Stimulated activated CD4-positive, alpha-beta T cell treated with anti-CD3 and anti-CD28 coated beads, Interleukin-1b, Interleukin-23, amount 100 ng/mL, for 4 hours (primary cell): Measurements from ENCODE around the gene YIPF5.

Experiments used
- DNase-seq, 2 donors: peaks; one replicate each; pipeline ENCODE4 v3.0.0-alpha.2; 2020; ENCODE audit warnings: low read depth in 2 of 2

YIPF5 gene

DNA sequence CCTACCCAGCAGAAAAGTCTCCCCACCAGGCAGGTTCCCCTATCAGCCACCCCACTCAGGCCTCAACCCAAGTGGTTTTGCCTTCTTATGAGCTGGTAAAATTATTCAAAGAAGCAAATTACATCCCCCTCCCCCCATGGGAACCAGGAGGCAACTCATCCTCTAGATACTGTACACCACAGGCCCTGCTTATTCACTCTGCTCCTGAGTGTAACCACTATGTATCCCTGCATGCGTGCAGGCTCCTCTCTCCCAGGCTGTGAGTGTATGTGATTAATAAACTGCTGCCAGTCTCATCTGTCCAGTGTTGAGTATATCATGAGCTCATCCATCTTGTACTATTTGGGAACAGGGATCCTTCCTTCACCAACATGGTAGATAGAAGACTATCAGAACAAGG, 8.8 kb upstream of the YIPF5 start:
- DNase-seq, result no peak

DNA sequence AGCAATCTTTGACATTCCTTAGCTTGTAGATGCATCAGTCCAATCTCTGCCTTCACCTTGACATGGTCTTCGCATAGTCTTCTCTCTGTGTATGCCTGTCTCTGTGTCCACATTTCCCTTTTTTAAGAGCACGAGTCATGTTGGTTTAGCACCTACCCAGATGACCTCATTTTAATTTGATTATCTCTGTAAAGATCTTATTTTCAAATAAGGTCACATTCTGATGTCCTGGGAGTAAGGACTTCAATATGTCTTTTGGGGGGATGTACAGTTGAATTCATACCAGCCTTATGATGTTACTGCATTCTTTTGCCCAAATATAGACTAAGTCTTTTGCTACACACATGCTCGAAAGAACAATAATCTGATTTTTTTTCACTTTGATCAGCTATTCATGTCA, 7.1 kb upstream of the YIPF5 start:
- no peak for DNase-seq

DNA sequence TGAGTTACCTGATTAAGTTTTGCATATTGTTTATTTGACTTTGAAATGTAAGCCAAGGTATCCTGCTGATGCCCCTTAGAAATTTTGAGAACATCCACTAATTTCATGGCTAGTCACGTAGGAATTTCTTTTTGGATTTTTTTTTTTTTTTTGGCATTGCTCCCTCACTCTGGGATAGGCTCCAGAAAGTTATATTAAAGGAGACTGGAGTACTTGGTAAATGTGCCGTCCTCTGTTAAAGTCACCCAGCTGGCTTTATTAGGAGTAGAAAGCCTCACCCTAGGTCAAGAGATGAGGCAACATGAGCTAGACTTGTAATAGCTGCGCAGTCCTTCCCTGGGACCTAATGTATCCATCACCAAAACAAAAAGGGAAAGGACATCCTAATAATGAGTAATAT, 3.3 kb upstream of the YIPF5 start:
- no peak for DNase-seq

DNA sequence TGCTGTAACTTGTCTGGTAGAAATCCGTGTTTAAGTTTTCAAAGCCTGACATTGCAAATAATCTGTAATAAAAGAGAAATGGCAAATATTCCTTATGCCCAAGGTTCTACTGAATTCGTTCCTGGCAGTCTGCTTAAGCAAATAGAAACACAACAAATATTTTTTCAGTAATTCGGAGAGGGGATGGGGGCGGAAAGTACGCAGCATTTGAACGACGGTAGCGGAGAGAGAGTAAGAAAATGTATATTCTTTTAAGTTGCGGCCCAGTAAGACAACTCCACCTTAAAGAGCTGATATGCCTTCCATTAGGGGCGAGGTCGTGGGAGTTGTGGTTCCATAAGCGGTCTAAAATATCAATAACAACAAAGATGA, 569 bp downstream of the YIPF5 start:
- DNase-seq, result no peak

DNA sequence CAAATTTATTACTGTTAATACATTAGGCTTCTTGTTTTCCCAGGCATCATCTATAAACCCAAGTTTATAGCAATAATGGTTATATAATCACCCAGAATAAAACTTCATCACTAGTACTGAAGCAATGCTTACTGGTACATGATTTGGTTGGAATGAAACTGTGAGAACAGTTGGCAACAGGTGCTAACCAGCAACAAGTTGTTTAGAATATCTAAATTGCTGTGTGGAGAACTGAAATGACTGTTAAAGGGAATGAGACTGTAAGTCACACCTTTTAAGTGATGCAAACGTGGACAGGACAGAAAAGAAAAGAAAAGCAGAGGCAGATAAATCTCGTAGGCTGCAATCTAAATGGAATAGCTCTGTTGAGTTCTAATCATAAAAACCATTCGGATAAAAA, 2.5 kb downstream of the YIPF5 start:
- no peak for DNase-seq

DNA sequence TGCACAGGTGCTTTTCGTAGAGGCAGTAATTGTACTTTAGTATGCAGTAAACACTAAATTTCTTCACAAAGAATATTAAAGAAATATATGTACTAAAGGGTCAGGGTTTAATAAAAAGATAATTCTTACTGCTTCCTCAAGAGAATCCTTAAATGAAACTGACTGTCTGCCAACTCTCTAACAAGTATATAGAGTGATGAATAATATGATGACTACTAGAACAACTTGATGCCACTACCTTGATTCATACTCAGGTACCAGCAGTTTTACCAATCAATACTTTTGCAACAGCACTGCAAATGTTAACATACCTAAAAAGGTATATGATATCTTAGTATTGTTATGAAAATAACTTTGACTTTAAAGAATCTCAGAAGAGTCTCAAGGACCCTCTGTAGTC, 3.8 kb downstream of the YIPF5 start:
- no peak for DNase-seq

DNA sequence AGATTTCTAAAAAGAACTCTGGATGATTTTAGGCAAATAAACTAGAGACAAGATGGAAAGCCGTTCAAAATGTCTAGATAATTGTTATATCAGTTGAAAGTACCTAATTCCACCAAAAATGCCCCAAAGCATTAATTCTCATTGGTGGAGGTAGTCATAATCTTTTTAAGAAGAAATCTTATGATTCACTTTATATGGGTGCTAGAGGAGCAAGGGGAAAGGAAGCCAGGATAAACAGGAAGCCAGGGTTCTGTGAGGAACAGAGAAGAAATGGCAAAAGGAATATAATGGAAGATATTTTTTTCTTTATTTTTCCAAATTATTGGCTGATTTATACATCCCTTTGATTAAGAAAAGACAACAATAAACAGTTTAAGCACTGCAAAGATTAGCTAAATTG, 7.8 kb downstream of the YIPF5 start:
- no peak for DNase-seq

DNA sequence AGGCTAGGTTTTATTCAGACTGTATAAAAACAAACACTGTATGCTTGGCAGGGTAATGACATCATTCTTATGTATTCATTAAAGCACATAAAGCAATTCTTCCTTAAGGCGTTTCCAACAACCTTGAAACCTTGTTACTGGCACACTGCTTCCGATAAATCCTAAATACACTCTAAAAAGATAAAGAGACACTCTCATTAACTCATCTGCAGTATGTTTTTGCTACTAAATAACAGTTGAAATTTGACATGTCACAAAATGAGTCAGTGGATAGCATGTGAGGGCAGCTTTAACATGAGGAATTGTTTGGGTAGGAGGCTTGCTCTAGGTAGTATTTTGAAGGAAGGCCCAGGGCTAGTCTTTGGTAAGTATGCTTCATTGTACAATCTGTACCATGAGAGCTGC, 13.7 kb downstream of the YIPF5 start:
- DNase-seq, result no peak

DNA sequence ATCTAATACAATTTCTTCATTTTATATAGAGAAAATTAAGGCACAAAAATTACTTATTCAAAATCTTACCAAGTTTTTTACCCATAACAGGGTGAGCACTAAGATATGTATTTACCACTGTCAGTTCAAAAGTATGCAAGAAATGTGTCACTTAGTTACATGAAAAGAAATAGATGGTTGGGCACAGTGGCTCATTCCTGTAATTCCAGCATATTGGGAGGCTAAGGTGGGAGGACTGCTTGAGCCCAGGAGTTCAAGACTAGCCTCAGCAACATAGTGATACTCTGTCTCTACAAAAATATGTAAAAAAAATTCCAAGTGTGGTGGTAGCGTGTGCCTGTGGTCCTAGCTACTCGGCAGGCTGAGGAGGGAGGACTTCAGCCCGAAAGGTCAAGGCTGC, 19.4 kb downstream of the YIPF5 start:
- DNase-seq, result no peak

DNA sequence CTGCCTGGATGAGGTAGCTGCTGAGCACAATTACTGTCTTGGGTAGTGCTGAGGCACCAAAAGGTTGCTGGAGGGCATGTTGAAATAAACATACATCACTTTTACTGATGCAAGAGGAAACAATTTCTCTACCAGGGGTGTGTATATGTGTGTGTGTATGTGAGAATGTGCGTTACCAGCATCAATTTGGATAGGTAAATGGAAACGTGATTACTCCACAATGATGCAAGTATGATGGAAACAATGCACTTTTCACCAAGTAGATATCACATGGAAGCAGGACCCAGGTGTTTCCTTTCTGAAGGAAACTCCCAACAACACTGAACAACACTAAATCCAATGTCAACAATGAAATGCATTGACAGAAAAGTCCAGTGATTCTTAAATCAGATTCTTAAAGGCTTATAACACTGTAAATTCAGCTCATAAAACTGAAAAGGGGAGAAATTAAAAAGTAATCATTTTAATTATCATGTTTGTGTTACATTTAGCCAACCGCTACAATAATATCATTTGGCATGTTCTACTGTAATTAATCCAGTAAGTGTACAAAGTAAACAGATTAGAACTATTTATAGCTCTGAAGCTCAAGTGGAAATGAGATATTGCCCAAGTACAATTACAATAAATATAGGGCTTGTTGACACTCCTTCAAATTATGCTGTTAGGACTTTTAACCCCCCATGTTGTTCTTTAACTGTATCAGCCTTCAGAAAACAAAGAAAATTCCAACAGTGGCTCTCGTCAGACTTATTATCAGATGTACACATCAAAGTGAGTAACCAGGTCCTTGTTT, 25.3 kb downstream of the YIPF5 start:
- no peak for DNase-seq

DNA sequence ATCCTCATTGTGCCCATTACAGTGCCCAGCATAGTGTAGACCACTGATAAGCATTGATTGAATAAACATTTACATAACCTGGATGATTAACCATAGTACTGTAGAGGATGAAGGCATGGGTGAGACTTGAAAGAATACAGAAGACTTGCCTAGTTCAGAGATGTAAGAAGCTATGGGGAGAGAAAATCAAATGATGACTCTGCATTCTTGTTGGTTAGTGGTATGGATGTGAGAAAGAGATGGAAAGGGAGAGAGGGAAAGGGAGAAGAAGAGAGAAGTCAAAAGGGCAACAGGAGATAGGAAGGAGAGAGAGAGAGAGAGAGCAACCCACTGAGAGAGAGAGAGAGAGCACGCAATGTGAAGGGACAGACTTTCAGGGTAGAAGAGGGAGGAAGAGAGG, 26.8 kb downstream of the YIPF5 start:
- no peak for DNase-seq

DNA sequence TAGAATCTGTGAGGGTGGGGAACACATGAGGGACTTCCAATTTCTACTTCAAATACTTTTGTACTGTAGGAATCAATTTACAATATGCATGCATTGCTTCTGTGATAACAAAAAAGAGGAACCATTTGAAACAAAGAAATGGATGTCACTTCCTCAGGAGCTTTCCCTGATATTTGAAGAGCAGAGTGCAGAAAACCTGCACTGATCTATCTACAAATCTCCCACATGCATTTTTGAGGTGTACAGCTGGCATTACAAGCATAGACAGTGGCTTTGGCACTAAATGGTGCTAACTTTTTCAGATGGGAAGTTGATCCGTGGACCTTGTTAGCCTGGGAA, 27.7 kb downstream of the YIPF5 start:
- no peak for DNase-seq

DNA sequence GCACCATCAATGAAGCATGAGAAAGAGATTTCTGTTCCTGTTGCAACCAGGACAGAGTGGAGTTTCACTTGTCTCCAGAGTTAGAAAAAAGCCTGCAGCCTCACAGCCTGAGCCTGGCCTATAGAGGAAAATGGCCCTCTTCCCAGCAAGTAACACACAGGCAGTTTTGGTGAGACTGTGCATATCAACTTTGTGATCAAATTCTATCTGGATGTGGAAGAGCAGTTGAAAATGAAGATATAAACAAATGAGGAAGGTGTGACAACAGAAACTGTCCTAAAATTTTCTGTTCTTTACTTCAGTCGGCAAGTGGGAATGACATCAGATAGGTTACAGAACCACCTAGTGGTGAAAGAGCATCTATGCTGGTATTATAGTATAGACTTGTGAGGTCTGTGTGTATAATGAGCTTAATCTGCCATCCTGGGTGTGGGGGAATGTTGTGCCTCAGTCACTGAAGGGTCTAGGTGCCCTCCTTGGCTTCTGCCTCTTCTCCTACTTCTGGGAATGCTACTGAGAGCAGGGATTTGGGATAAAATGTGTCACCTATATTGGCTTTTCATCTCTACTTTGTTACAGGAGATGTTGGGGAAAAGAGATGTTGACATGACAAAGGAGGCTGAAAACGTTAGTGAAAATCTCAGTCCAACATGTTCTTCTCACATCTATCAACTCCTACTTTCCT, 28.2 kb downstream of the YIPF5 start:
- no peak for DNase-seq

DNA sequence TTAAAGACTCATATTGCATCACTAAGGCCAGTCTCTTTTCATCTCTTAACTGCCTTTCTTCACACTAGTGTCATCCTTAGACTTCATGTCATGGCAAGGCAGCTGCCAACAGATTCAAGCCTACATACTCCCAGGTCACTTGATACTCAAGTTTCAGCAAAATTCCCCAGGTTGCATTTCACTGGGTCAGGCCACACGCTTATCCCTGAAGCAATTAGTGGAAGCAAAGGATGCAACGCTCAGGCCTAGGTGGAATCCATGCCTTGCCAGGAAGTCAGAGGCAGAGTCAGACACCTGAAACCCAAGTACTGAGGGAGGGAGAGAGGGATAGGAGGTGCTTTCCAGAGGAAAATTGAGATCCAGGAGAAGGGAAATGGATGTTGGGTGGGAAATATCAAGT, 28.9 kb downstream of the YIPF5 start:
- DNase-seq, result no peak

DNA sequence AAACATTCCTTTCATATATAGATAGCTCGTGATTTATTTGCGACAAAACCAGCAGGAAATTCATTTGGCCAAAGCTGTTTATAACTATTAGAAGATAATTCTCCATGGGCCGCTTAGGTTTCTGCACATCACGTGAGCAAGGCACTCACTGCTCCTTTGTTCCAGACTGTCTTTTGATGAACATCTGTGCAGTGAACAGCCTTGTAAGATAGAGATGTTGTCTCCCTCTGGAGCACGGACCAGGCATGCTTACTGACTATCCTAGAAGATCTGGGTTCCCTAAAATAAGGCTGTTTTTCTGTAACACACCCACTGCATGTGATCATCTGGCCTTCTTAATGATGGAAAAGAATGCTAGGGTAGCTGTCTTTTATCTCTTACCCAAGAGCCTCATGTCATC, 30.9 kb downstream of the YIPF5 start:
- no peak for DNase-seq

DNA sequence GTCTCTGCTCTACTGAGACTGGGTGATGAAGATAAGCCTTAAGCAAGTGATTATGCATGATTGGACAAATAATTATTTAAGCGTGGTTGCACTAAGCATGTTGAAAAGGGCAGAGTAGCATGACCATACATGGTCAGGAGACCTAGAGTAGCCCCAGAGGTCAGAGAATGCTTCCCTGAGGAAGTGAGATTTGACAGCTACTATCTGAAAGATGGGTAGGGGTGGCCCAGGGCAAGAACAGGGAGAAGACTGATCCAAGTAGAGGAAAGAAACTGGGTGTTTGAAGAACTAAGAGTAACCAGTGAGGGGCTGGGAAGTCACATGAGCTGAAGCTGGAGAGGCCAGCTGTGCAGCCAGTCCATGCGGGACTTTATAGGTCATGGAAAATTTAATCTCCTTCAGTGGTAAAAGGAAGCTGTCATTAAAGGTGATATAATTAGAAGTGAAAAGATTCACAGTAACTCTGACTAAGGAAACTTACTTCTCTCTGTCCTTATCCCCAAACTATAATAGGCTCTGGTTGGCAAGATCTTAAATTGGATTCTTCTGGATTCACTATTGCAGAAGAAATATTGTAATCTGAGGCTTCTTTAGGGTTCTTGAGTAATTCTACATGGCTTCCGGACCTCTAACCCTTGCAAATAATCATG, 35.2 kb downstream of the YIPF5 start:
- DNase-seq, result no peak

DNA sequence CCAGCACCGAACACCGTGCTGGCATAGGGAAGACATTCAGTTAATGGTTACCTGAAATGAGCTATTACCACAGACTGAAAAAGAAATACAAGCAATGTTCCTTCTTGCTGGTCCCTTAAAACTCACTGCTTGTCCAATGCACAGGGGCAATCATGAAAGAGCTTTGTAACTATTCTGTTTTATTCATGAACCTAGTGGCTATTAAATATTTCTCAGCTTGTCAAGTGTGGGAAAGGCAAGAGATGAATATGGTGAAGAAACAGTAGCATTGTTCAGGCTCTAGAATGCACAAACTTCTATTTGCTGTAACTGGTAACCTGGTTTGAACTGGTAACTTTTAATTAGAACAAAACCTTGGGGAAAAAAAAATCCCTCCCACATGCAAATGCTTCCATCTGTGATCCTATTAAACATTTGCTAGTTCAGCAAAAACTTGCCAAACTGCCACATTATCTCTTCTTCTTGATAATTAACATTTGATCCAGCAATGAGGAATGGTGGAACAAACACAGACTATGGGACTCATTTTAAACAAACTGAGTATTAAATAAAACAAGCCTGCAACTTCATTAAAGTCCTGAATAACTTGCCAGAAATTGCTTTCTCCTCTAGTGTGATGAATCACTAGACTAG, 36.1 kb downstream of the YIPF5 start:
- DNase-seq, result no peak

DNA sequence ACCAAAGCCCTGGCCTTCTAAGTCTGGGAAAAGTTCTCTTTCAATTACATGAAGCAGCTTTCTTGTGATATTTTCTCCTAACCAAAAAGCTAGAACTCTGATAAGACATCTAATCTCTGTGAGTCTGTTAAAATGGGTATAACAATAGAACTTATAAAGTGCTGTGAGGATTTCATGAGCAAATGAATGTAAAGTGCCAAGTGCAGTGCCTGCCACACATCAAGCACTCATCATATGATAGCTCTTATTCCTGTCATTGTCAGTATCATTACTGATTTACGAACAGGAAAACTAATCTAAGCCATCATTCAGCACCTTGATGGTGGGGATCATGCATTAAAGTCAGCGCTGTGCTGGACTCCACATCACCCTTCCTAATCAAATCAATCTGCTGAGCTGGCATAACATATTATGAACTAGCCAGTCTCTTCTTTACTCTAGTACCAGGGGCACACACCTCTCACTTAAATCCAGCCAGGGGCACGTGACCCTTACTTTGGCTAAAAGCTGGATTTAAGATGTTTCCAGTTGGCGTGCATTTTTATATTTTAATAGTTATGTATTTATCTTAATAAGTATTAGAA, 37.3 kb downstream of the YIPF5 start:
- no peak for DNase-seq

DNA sequence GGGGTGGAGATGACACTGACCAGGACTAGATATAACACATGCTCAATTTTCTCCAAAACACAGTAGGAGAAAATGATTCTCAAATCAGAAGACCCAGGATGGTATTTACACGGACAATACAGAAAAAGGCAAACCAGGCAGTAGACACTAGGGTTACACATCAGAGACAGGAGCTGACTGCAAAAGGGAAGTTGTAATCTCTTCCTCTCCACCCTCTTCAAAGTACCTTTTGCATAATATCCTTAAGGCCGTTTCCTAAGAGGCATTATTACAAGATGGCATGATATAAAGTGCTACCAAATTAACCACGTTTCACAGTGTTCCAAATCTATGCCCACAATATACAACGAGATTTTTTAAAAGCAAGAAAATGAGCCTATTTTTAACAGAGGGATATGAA, 39.2 kb downstream of the YIPF5 start:
- DNase-seq, result no peak

DNA sequence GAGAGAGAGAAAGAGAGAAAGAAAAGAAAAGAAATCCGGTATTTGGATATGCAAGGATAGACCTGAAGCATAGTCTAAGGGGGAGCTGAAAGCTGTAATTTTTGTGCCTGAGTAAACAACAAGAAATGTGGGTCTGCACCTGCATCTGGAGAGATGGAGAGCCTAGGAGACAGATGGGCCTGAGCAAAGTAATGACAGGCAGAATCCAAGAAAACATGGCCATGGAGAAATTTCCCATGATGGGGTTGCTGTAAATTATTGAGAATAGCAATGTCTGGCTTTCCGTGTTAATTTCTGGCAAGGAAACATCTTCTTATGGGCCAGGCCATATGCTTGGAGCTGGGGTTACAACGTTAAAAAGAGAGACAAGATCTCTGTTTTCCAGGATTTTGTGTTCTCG, 40.2 kb downstream of the YIPF5 start:
- DNase-seq, result no peak

DNA sequence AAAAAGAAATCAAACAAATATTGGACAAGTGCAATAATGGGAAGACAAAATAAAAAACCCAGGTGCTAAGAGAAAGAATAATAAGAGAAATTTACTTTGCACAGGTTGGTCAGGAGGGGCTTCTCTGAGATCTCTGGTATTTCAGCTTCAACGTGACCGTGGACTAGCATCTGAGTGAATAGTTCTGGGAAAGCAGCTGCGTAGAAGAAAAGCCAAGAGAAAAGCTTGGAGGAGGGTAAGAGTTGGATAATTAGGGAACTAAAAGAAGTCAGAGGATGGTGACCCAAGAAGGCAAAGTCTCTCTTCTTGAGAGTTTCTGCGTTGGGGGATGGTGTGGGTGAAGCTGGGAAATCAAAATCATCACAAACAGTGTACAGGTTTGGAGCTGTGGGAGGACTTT, 41.6 kb downstream of the YIPF5 start:
- no peak for DNase-seq

DNA sequence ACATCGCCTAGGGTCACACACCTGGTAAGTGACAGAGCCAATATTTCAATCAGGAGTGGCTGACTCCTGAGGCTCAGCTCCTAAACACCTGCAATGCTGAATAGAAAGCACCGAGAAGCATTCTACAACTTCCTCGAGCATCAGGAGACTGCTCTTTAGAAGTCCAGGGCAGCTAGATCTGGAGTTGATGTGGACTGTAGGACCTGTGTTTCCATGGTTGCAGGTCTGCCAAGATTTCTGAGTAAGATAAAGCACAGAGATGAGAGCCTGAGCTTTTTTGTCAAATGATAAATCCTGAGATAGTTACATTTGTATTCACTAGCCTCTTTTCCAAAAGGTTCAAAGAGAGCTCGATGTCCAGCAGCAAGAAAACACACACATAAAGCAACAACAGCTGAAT, 43.8 kb downstream of the YIPF5 start:
- no peak for DNase-seq
